OCI-LY7 (cell line): ENCODE data around the gene TSPAN31. TPM values are rescaled to one million over a fixed set of nuclear protein-coding genes. Genes with fewer than 3 reads are reported as not detected.

Experiments used
- BruUV-seq: library from RNA; stranded (reverse); fragments of 400-500 nt; replicated peaks from 2 replicates; lab custom pipeline; 2021; lab: Mats Ljungman, UMichigan
- CTCF ChIA-PET: fragments of 300-600 bp; sonication (Branson Sonifier 250); formaldehyde crosslinking; loops from one replicate; lab custom pipeline; 2022; ENCODE audit warnings: antibody characterized with exemption; ENCODE audit not compliant: unreplicated experiment; lab: Charles Lee
- POLR2A ChIA-PET: fragments of 300-600 bp; sonication (Branson Sonifier 250); formaldehyde crosslinking; loops from one replicate; lab custom pipeline; 2022; ENCODE audit warnings: antibody characterized with exemption; lab: Charles Lee
- DNase-seq: peaks from one replicate; pipeline ENCODE4 v3.0.0-alpha.2; 2015; ENCODE audit warnings: low spot score
- H2AFZ ChIP-seq: fragments of 200-600 bp; sonication (generic), shearing (Covaris generic); 2 replicates; pipeline ENCODE4 v1.6.1; 2014; ENCODE audit warnings: mild to moderate bottlenecking, antibody characterized with exemption, low read length, moderate library complexity
- H3K27ac ChIP-seq: fragments of 200-600 bp; sonication (generic); 2 replicates; pipeline ENCODE4 v1.5.1; 2014; ENCODE audit warnings: mixed run types, low read depth, mild to moderate bottlenecking, moderate library complexity, low read length, inconsistent platforms; ENCODE audit not compliant: poor library complexity, severe bottlenecking
- H3K36me3 ChIP-seq: fragments of 200-600 bp; sonication (generic); 2 replicates; pipeline ENCODE4 v1.6.1; 2014; ENCODE audit warnings: mild to moderate bottlenecking, antibody characterized with exemption, low read length, moderate library complexity, mixed read lengths; ENCODE audit not compliant: insufficient read depth
- H3K4me1 ChIP-seq: fragments of 200-600 bp; sonication (generic); 2 replicates; pipeline ENCODE4 v1.5.1; 2014; ENCODE audit warnings: mild to moderate bottlenecking, low read length; ENCODE audit not compliant: insufficient read depth, poor library complexity, severe bottlenecking
- H3K4me2 ChIP-seq: fragments of 200-600 bp; sonication (generic); 2 replicates; pipeline ENCODE4 v1.6.1; 2014; ENCODE audit warnings: mild to moderate bottlenecking, low read length
- H3K4me3 ChIP-seq: fragments of 200-600 bp; sonication (generic); 2 replicates; pipeline ENCODE4 v1.5.1; 2014; ENCODE audit warnings: mild to moderate bottlenecking, low read depth, low read length; ENCODE audit not compliant: poor library complexity, severe bottlenecking
- H3K79me2 ChIP-seq: fragments of 200-600 bp; sonication (generic); 2 replicates; pipeline ENCODE4 v1.6.1; 2016; ENCODE audit warnings: low read depth, mild to moderate bottlenecking, low read length, moderate library complexity, mixed read lengths; ENCODE audit not compliant: insufficient read depth
- H3K9me2 ChIP-seq: fragments of 200-600 bp; sonication (generic); 2 replicates; pipeline ENCODE4 v1.6.1; 2016; ENCODE audit warnings: mild to moderate bottlenecking, low read length, mixed read lengths; ENCODE audit not compliant: insufficient read depth
- H3K9me3 ChIP-seq: fragments of 200-600 bp; sonication (generic); 2 replicates; pipeline ENCODE4 v1.6.1; 2014; ENCODE audit warnings: mild to moderate bottlenecking, mixed run types, low read length, mixed read lengths
- H4K20me1 ChIP-seq: fragments of 200-600 bp; sonication (generic); 2 replicates; pipeline ENCODE4 v1.6.1; 2014; ENCODE audit warnings: mild to moderate bottlenecking, antibody characterized with exemption, low read length, moderate library complexity, mixed read lengths; ENCODE audit not compliant: insufficient read depth
- CTCF ChIP-seq: fragments of 200-600 bp; sonication (generic); conservative IDR thresholded peaks from 2 replicates; pipeline ENCODE4 v1.5.1; 2014; ENCODE audit warnings: mild to moderate bottlenecking, antibody characterized with exemption, low read length, moderate library complexity, mixed read lengths
- EZH2phosphoT487 ChIP-seq: fragments of 200-600 bp; sonication (generic); IDR thresholded peaks from 2 replicates; pipeline ENCODE4 v1.6.1; 2018; ENCODE audit warnings: low read depth, borderline replicate concordance, mild to moderate bottlenecking, mixed run types, antibody characterized with exemption, low read length, moderate library complexity, mixed read lengths
- intact Hi-C: fragments of 100-400 bp; cut with micrococcal nuclease; formaldehyde crosslinking; loops from one replicate; pipeline ENCODE4 v1.10.0; 2022; ENCODE audit not compliant: unreplicated experiment
- total RNA-seq, 2 experiments: library from RNA; depleted of rRNA in 1 of 2; stranded (reverse); fragments of >200 nt in 1 of 2; shearing (Covaris generic) in 1 of 2; gene quantifications; 2 replicates each; pipeline ENCODE4 v1.2.3, GENCODE V29; 2014 to 2022

Gene TSPAN31
- total RNA-seq, 2 experiments from 2014 or later: 2.4 to 6.4 TPM

GRCh38 chr12:57741413-57741789 is 3.4 kb upstream of the TSPAN31 start:
- Histone ChIP-seq H3K36me3 (peaks cover 15% of the 10 kb centered on the region), H3K79me2 (peaks cover 14% of the 10 kb centered on the region; the same call in 1 of the 2 replicates), H3K9me2 (no peaks in the 10 kb centered on the region), H3K4me2 (peak overlapping the region; percentile 93), H3K27ac (peak overlapping the region; percentile 45), H2AFZ (peak overlapping the region; percentile 66; the same call in 1 of the 2 replicates), H3K4me1 (peaks cover 47% of the 10 kb centered on the region), H4K20me1 (no peaks in the 10 kb centered on the region), H3K9me3 (no peaks in the 10 kb centered on the region), H3K4me3 (peak overlapping the region; percentile 80)
- no TSS peak for BruUV-seq
- DNase-seq: no peak
- CTCF ChIA-PET: interaction anchor here (0.6 kb wide), 1 partner anchor 38 kb away, joined by 3 read pairs; no protein-coding TSS in a partner anchor
- intact Hi-C loops: loop anchor here (5.0 kb wide), 1 partner anchor 264 kb away; the partner anchor contains the start of gene ARHGAP9
- POLR2A ChIA-PET: interaction anchor here (0.6 to 1.8 kb wide), 6 partner anchors 9 to 1928 kb away, joined by 3 to 5 read pairs (median 4); partner anchors contain the start of gene DCTN2
- TF ChIP-seq CTCF (no peak), EZH2phosphoT487 (no peak)

- POLR2A ChIA-PET: interaction anchor here (0.6 to 1.8 kb wide), 6 partner anchors 9 to 1928 kb away, joined by 3 to 5 read pairs (median 4); partner anchors contain the start of gene DCTN2
- Histone ChIP-seq H3K4me1 (peaks cover 47% of the 10 kb centered on the region), H4K20me1 (no peaks in the 10 kb centered on the region), H3K9me3 (no peaks in the 10 kb centered on the region), H3K4me3 (peak overlapping the region; percentile 80), H3K4me2 (peak overlapping the region; percentile 93), H2AFZ (peak overlapping the region; percentile 66; the same call in 1 of the 2 replicates), H3K36me3 (peaks cover 22% of the 10 kb centered on the region), H3K27ac (peak overlapping the region; percentile 45), H3K9me2 (no peaks in the 10 kb centered on the region), H3K79me2 (peaks cover 14% of the 10 kb centered on the region; the same call in 1 of the 2 replicates)
- TF ChIP-seq EZH2phosphoT487: no peak
- TF ChIP-seq CTCF: peak; percentile 77
- DNase-seq: peak; percentile 85
- intact Hi-C loops: loop anchor here (1.0 to 5.0 kb wide), 4 partner anchors 49 to 265 kb away; partner anchors contain the start of genes ARHGAP9 and B4GALNT1
- no TSS peak for BruUV-seq
- CTCF ChIA-PET: interaction anchor here (0.6 kb wide), 2 partner anchors 39 to 195 kb away, joined by 3 to 4 read pairs; partner anchors contain the start of gene DCTN2
Measured at GRCh38 chr12:57741844-57742738, 2.7 kb upstream of the TSPAN31 start.
